Psoas muscle (tissue), 8 donors: ENCODE results near the gene NDUFB11. TPM values are rescaled to one million over a fixed set of nuclear protein-coding genes. Genes with fewer than 3 reads are reported as not detected.

ENCODE experiments used
- ATAC-seq, 4 donors: fragments of 200-7000 bp; cut with Tn5 transposase; one replicate each; pipeline ENCODE4 v1.9.1; 2020; ENCODE audit warnings: moderate library complexity in 3 of 4, mild to moderate bottlenecking in 2 of 4
- DNase-seq, 2 donors: peaks; one replicate each; pipeline ENCODE4 v3.0.0-alpha.2; 2020
- H3K27ac ChIP-seq: fragments of 200-600 bp; one replicate; pipeline ENCODE4 v1.8.0; 2022
- H3K27me3 ChIP-seq, 3 donors: fragments of 200-600 bp in 1 of 3; one replicate each; pipeline versions ENCODE4 v1.6.1 to v1.8.0; 2013 to 2022; ENCODE audit warnings: low read length in 2 of 3, mild to moderate bottlenecking in 2 of 3, moderate library complexity in 1 of 3; ENCODE audit not compliant: insufficient read depth in 3 of 3
- H3K36me3 ChIP-seq, 2 donors: fragments of 200-600 bp in 1 of 2; one replicate each; pipeline versions ENCODE4 v1.6.1 to v1.8.0; 2013 to 2022; ENCODE audit warnings: low read depth in 1 of 2, mild to moderate bottlenecking in 1 of 2, moderate library complexity in 1 of 2; ENCODE audit not compliant: insufficient read depth in 1 of 2
- H3K4me1 ChIP-seq: fragments of 200-600 bp; one replicate; pipeline ENCODE4 v1.8.0; 2022
- H3K4me3 ChIP-seq: fragments of 200-600 bp; one replicate; pipeline ENCODE4 v1.8.0; 2022; ENCODE audit warnings: mild to moderate bottlenecking
- H3K9me3 ChIP-seq: fragments of 200-600 bp; one replicate; pipeline ENCODE4 v1.8.0; 2022
- CTCF ChIP-seq: fragments of 200-600 bp; IDR thresholded peaks from one replicate; pipeline ENCODE4 v1.8.0; 2022; ENCODE audit warnings: antibody characterized with exemption
- WGBS, 3 donors: extraction: QIAGEN DNeasy Blood & Tissue Kit; methylation state at CpG; one replicate each; pipeline versions ENCODE4 v1.1.6 to v1.1.7; 2013; 5-methylcytosine and 5-hydroxymethylcytosine counted together
- intact Hi-C, 2 donors: fragments of 100-400 bp; cut with DNase I; formaldehyde crosslinking; loops; one replicate each; pipeline versions ENCODE4 v1.11.0 to v1.14.2; 2022
- polyA plus RNA-seq, 3 donors: library from polyadenylated mRNA; stranded (reverse); fragments of 200-250 nt; gene quantifications; one replicate each; pipeline ENCODE4 v1.2.3, GENCODE V29; 2013
- total RNA-seq, 4 donors: library from RNA; stranded (reverse); fragmentation: NEBNext Ultra II Directional in 2 of 4; extraction: Animal tissue kit (Norgen Biotek cat#: 25700) in 2 of 4; gene quantifications; one replicate each; pipeline versions ENCODE4 v1.2.1 to v1.2.4, GENCODE V29; 2021 to 2023
- donor health status: healthy with polysubstance abuse.
- donor health status: DM: no; HTN: no; CAD: no; lungs with moderate emphysema.
- donor health status: Bipolar disorder and iron deficiency.
- donor health status: healthy.
- donor health status: DM: yes; HTN: yes; CAD: no.
- donor health status: DM: no; HTN: no; CAD: no.
- donor health status: DM: no; HTN: no; CAD: no.
- donor health status: DM: yes; HTN: yes; CAD: no.

Gene NDUFB11
- total and polyA plus RNA-seq, 7 donors, result 142 to 207 (median 175) TPM

GRCh38 chrX:47176101-47176740 is 31.7 kb upstream of the NDUFB11 start:
- H3K4me3 ChIP-seq, result no peak overlapping the region
- TF ChIP-seq CTCF, result no peak
- intact Hi-C loops, result no loop called here
- no peak overlapping the region for H3K27ac ChIP-seq
- peaks cover 0 to 35% (median 0%) of the 10 kb centered on the region in 3 donors for H3K27me3 ChIP-seq
- WGBS, 3 donors, result 80 to 96% (median 91%) methylated on average over 16 to 23 of the region's 23 CpGs
- no peaks in the 10 kb centered on the region for H3K4me1 ChIP-seq
- ATAC-seq (no peak), DNase-seq (no peak)
- no peaks in the 10 kb centered on the region for H3K9me3 ChIP-seq
- peaks cover under 1 to 78% of the 10 kb centered on the region in 2 donors for H3K36me3 ChIP-seq

DNA sequence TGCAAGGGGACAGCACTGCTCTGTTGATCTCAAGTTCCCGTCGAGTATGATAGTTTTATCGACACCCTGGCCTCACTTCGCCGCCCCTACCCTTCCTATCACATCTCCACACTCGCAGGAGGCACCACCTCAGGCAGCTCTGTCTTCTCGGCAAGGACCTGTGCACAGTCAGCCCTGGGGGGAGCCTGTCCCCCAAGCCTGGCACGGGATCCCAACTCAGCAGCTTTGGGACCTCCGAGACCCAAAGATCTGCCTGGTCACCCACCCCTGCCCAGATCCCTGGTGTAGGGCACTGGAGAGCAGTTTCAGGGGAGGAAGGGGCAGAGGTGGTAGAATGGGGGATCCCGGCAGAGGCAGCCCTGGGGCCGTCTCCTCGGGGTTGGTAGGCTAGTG is 31.1 kb upstream of the NDUFB11 start:
- Histone ChIP-seq H3K4me3 (no peak overlapping the region), H3K27me3 (peaks cover 0 to 35% (median 0%) of the 10 kb centered on the region in 3 donors), H3K27ac (no peak overlapping the region), H3K36me3 (peaks cover 0 to 73% of the 10 kb centered on the region in 2 donors), H3K4me1 (no peaks in the 10 kb centered on the region), H3K9me3 (no peaks in the 10 kb centered on the region)
- 92 to 93% (median 92%) methylated on average over 8 to 12 of the region's 12 CpGs for WGBS, 3 donors
- intact Hi-C loops, result no loop called here
- DNase-seq, result no peak
- no peak for ATAC-seq
- no peak for TF ChIP-seq CTCF

GRCh38 chrX:47174846-47175587 is 30.5 kb upstream of the NDUFB11 start:
- ATAC-seq, result no peak
- H3K9me3 ChIP-seq, result no peaks in the 10 kb centered on the region
- no peak overlapping the region for H3K27ac ChIP-seq
- H3K36me3 ChIP-seq, result peaks cover 0 to 67% of the 10 kb centered on the region in 2 donors
- no peak overlapping the region for H3K4me3 ChIP-seq
- TF ChIP-seq CTCF, result no peak
- intact Hi-C loops, result no loop called here
- peaks cover 0 to 35% (median 0%) of the 10 kb centered on the region in 3 donors for H3K27me3 ChIP-seq
- WGBS, 3 donors, result 81 to 91% (median 90%) methylated on average over 19 to 23 of the region's 23 CpGs
- DNase-seq, result no peak
- no peaks in the 10 kb centered on the region for H3K4me1 ChIP-seq

DNA sequence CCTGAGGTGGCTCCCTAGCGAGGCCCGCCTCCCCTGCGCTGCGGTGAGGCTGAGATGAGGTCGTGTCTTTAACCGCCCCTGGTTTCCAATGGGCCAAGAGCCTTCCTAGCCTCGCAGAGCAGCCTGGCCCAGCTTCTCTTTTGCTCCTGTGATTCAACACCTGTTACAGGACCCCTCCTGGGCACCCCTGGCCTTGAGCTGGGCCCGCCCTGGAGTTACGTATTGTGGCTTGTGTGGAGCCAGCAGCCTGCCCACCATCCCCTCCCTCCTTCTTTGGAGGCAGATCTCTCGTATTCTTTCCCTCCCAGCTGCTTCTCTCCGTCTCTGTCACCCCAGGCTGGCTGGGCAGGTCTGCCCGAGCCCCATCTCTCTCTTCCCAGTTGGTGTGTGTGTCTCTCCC is 29.9 kb upstream of the NDUFB11 start:
- no peak for ATAC-seq
- H3K36me3 ChIP-seq, result peaks cover 0 to 65% of the 10 kb centered on the region in 2 donors

More for the DNA sequence above, 29.9 kb upstream of the NDUFB11 start:
- Histone ChIP-seq H3K27me3 (peaks cover 0 to 42% (median 0%) of the 10 kb centered on the region in 3 donors), H3K27ac (no peak overlapping the region), H3K4me1 (no peaks in the 10 kb centered on the region), H3K9me3 (no peaks in the 10 kb centered on the region), H3K4me3 (no peak overlapping the region)
- TF ChIP-seq CTCF, result no peak
- WGBS, 3 donors, result 73 to 86% (median 85%) methylated on average over 11 to 12 of the region's 12 CpGs
- intact Hi-C loops, result no loop called here
- no peak for DNase-seq
